ENCODE measurements around the gene RAB14.

DNA sequence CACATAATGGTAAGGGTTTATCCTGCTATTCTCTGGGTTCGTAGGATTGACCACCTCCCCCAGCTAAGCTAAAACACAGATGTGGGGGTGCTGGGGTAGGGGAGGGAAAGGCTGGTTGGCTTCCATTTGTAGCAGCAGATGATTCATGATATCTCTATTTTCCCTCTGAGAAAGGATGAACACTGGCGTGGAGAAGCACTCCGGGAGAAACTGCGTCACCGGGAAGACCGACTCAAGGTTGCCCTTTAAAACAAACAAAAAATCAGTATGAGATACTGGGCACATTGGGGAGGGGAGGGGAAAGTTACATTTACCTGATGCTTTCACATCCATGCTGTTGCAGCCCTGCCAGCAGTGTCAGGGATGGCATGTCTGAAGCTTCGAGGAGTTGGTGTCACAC lies 28.2 kb downstream of the RAB14 start:
- TF ChIP-seq, protein P1, sequence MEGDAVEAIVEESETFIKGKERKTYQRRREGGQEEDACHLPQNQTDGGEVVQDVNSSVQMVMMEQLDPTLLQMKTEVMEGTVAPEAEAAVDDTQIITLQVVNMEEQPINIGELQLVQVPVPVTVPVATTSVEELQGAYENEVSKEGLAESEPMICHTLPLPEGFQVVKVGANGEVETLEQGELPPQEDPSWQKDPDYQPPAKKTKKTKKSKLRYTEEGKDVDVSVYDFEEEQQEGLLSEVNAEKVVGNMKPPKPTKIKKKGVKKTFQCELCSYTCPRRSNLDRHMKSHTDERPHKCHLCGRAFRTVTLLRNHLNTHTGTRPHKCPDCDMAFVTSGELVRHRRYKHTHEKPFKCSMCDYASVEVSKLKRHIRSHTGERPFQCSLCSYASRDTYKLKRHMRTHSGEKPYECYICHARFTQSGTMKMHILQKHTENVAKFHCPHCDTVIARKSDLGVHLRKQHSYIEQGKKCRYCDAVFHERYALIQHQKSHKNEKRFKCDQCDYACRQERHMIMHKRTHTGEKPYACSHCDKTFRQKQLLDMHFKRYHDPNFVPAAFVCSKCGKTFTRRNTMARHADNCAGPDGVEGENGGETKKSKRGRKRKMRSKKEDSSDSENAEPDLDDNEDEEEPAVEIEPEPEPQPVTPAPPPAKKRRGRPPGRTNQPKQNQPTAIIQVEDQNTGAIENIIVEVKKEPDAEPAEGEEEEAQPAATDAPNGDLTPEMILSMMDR (IDR thresholded peaks at IDR 0.05; ENCODE audit: low read depth, low read length, poor library complexity, severe bottlenecking) = no peak
- TF ChIP-seq EZH2phosphoT487 (IDR thresholded peaks at IDR 0.05; ENCODE audit: borderline replicate concordance, low read length) = no peak

Measured in DOHH2 (cell line).